ENCODE data around the gene HTATSF1. TPM values are rescaled to one million over a fixed set of nuclear protein-coding genes. Genes with fewer than 3 reads are reported as not detected.

The HTATSF1 gene
- total and polyA plus RNA-seq, 9 of the 15 experiments (the other 6 are each of a cell fraction or from before 2014, with no cell fraction given) = 2.6 to 87.7 (median 42.2) TPM

DNA sequence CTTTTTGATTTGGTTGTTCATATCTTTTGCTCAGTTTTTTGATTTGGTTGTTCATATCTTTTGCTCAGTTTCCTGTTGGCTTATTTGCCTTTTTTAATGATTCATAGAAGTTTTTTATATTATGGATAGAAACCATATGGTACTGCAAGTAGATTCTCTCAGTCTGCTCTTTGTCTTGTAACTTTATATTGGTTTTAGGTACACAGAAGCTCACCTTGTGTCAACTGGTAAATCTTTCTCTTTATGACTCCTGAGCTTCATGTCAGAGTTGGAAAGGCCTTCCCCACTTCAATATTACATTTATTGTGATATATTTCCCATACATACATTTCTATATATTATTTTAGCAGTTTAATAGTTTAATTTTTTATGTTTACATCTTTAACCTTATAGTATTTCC, 26.4 kb downstream of the HTATSF1 start:
- ChIA-PET CTCF (ENCODE audit: low intra/inter-chr PET ratio) (no interaction called here), POLR2A (no interaction called here)
- H2AFZ ChIP-seq (ENCODE audit: low read depth, low read length) = no peak overlapping the region
- in situ Hi-C loops (cut with MboI) = no loop called here
- H4K20me1 ChIP-seq (replicated peaks; ENCODE audit: control insufficient read depth, insufficient read depth, low read length) = no peaks in the 10 kb centered on the region
- no peak overlapping the region for H3K4me2 ChIP-seq (ENCODE audit: insufficient read depth, low read length)
- TF ChIP-seq NEUROD1 (IDR thresholded peaks at IDR 0.05; ENCODE audit: borderline replicate concordance, low read depth, low read length, partially characterized antibody) (no peak), GABPB2 (CRISPR knock-in tag; conservative IDR thresholded peaks at IDR 0.05) (no peak)
- no peak overlapping the region for H3K9ac ChIP-seq (ENCODE audit: insufficient read depth in 1 of 2, low read depth in 2 of 2, low read length in 2 of 2)
- H3K79me2 ChIP-seq (ENCODE audit: control insufficient read depth, insufficient read depth, low read length) = no peaks in the 10 kb centered on the region
- DNase-seq (ENCODE audit: extremely low read depth in 1 of 4, low spot score in 3 of 4) = no peak
- intact Hi-C loops (cut with micrococcal nuclease) = no loop called here
- no peak for FAIRE-seq
- no peak overlapping the region for H3K27ac ChIP-seq (ENCODE audit: extremely low read depth, low read depth, low read length)
- ATAC-seq = no peak
- peaks cover 0 to 2% of the 10 kb centered on the region in 2 experiments; a peak in 1 of 5 replicates for H3K4me1 ChIP-seq (replicated peaks in 1 of 2; ENCODE audit: control insufficient read depth in 2 of 2, insufficient read depth in 2 of 2, low read length in 2 of 2)
- peaks cover 0 to 4% of the 10 kb centered on the region in 2 experiments; a peak in 4 of 5 replicates for H3K27me3 ChIP-seq (ENCODE audit: control insufficient read depth in 2 of 2, insufficient read depth in 2 of 2, low read length in 2 of 2)
- no peaks in the 10 kb centered on the region for H3K36me3 ChIP-seq (ENCODE audit: control insufficient read depth, insufficient read depth, low read length)
- no TSS peak for BruUV-seq (replicated peaks)
- no peaks in the 10 kb centered on the region for H3K9me3 ChIP-seq (replicated peaks; ENCODE audit: control insufficient read depth, insufficient read depth, low read depth, low read length)
- H3K4me3 ChIP-seq = no peak overlapping the region
- no peaks in the 10 kb centered on the region for H3K9me1 ChIP-seq (ENCODE audit: control insufficient read depth, insufficient read depth, low read length)

DNA sequence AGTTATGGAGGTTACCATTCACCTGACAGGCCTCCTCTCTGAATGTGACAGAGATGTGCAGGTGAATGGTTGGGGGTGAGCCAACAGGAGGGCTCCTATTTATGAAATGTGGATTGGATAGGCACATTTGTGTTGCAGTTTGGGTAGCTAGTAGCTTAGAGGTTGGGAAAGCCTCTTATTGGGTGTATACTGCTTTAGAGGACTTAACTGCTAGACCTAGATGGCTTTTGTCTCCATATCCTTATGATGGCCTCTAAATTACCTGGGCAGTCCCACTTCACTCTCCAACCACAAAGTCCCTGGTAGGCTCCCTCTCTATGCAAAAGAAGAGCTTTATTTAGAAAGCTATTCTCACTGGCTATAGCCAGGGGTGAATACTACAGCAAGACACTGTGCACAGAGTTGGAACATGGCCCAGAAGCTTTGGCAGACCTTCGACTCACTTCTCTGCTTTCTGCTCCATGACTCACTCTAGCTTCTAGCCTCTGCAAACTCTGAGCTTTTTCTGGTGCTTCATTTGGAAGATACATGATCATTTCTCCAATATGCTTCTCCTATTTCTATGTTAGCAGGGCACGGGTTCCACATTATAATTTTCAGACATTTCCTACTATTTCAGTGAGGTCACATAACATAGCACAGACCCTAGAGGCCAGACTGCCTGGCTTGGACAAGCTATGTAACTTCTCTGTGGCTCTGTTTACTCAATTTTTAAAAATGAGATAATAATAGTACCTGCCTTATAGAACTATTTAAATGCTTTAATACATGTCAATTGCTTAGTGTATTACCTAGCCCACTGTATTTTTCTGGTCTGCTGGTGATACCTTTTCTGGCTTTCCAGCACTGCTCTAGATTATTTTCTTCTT, 28.6 kb downstream of the HTATSF1 start:
- H2AFZ ChIP-seq (ENCODE audit: low read depth, low read length) = 0 out of 2 replicates have a peak overlapping the region, but pooled peaks have one; percentile 16
- H3K9me3 ChIP-seq (replicated peaks; ENCODE audit: control insufficient read depth, insufficient read depth, low read depth, low read length) = no peaks in the 10 kb centered on the region; the same call in 1 of the 2 replicates
- H3K4me3 ChIP-seq = no peak overlapping the region
- no peaks in the 10 kb centered on the region for H3K79me2 ChIP-seq (ENCODE audit: control insufficient read depth, insufficient read depth, low read length)
- CTCF ChIA-PET (ENCODE audit: low intra/inter-chr PET ratio) = no interaction called here
- H3K4me1 ChIP-seq (replicated peaks in 1 of 2; ENCODE audit: control insufficient read depth in 2 of 2, insufficient read depth in 2 of 2, low read length in 2 of 2) = peaks cover 0 to 5% of the 10 kb centered on the region in 2 experiments; a peak in 2 of 5 replicates
- no peaks in the 10 kb centered on the region for H3K9me1 ChIP-seq (ENCODE audit: control insufficient read depth, insufficient read depth, low read length)
- H3K9ac ChIP-seq (ENCODE audit: insufficient read depth in 1 of 2, low read depth in 2 of 2, low read length in 2 of 2) = no peak overlapping the region
- ATAC-seq (no peak), FAIRE-seq (no peak), DNase-seq (ENCODE audit: extremely low read depth in 1 of 4, low spot score in 3 of 4) (peak in 1 of 4 experiments; percentile 10)
- H3K4me2 ChIP-seq (ENCODE audit: insufficient read depth, low read length) = no peak overlapping the region
- H4K20me1 ChIP-seq (replicated peaks; ENCODE audit: control insufficient read depth, insufficient read depth, low read length) = no peaks in the 10 kb centered on the region
- TF ChIP-seq JUND (IDR thresholded peaks at IDR 0.05; ENCODE audit: borderline replicate concordance, low read depth, low read length) (no peak), JUND (tag; IDR thresholded peaks at IDR 0.05; ENCODE audit: borderline replicate concordance, low read depth, low read length) (0 out of 3 replicates have a peak, but pooled peaks have one; percentile 16), ZNF507 (tag; conservative IDR thresholded peaks at IDR 0.05) (no peak)
- POLR2A ChIA-PET = no interaction called here
- H3K27me3 ChIP-seq (ENCODE audit: control insufficient read depth in 2 of 2, insufficient read depth in 2 of 2, low read length in 2 of 2) = no peaks in the 10 kb centered on the region; a peak in 2 of 5 replicates
- 0% methylated on average over 2 of the region's 2 CpGs for WGBS (ENCODE audit: insufficient coverage, low coverage, missing lambda C conversion rate)
- in situ Hi-C loops (cut with MboI) = no loop called here
- H3K36me3 ChIP-seq (ENCODE audit: control insufficient read depth, insufficient read depth, low read length) = no peaks in the 10 kb centered on the region
- BruUV-seq (replicated peaks) = no TSS peak
- intact Hi-C loops (cut with micrococcal nuclease) = no loop called here
- H3K27ac ChIP-seq (ENCODE audit: extremely low read depth, low read depth, low read length) = no peak overlapping the region

Data from K562 (cell line).